ENCODE measurements around the gene ADAMTSL2.

The ADAMTSL2 gene

DNA sequence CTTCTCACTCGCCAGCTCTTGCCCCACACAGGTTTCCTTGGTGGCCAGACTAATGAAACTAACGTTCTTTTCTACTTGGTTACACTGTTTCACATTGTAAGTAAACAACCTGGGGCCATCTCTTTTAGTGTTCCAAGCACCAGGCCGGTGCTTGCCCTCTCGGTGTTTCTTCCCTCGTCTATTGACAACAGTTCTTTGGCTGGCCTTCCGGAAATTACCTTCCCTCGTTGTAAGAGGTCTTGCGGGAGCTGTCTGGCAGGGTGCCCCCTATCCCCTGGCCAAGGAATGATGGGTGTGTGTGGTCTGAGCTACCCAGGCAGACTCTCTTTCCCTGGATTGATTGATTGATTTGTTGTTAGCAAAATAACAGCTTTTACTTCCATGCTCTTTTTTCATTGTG, 8.8 kb upstream of the ADAMTSL2 start:
- Histone ChIP-seq H3K4me3 (ENCODE audit: low read length) (no peak overlapping the region), H4K20me1 (ENCODE audit: control insufficient read depth, insufficient read depth, low read depth, low read length) (no peaks in the 10 kb centered on the region), H3K9me3 (ENCODE audit: control insufficient read depth, insufficient read depth, low read length) (no peaks in the 10 kb centered on the region), H3K9me2 (replicated peaks; ENCODE audit: control insufficient read depth, low read length) (no peaks in the 10 kb centered on the region), H3K27ac (ENCODE audit: low read depth, low read length) (no peak overlapping the region), H3K4me2 (ENCODE audit: low read length) (no peak overlapping the region), H3K4me1 (ENCODE audit: control insufficient read depth, low read length) (no peaks in the 10 kb centered on the region), H3F3A (ENCODE audit: control insufficient read depth, insufficient read depth) (no peaks in the 10 kb centered on the region), H3K27me3 (ENCODE audit: control insufficient read depth, low read length) (peaks cover 3% of the 10 kb centered on the region), H3K36me3 (ENCODE audit: control insufficient read depth, low read length) (no peaks in the 10 kb centered on the region), H3K79me2 (ENCODE audit: control insufficient read depth, low read length) (no peaks in the 10 kb centered on the region)
- TF ChIP-seq, protein P1, sequence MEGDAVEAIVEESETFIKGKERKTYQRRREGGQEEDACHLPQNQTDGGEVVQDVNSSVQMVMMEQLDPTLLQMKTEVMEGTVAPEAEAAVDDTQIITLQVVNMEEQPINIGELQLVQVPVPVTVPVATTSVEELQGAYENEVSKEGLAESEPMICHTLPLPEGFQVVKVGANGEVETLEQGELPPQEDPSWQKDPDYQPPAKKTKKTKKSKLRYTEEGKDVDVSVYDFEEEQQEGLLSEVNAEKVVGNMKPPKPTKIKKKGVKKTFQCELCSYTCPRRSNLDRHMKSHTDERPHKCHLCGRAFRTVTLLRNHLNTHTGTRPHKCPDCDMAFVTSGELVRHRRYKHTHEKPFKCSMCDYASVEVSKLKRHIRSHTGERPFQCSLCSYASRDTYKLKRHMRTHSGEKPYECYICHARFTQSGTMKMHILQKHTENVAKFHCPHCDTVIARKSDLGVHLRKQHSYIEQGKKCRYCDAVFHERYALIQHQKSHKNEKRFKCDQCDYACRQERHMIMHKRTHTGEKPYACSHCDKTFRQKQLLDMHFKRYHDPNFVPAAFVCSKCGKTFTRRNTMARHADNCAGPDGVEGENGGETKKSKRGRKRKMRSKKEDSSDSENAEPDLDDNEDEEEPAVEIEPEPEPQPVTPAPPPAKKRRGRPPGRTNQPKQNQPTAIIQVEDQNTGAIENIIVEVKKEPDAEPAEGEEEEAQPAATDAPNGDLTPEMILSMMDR (IDR thresholded peaks at IDR 0.05; ENCODE audit: low read depth, low read length, poor library complexity, severe bottlenecking), result no peak
- no peak for TF ChIP-seq EZH2phosphoT487 (IDR thresholded peaks at IDR 0.05; ENCODE audit: borderline replicate concordance, low read length)

DNA sequence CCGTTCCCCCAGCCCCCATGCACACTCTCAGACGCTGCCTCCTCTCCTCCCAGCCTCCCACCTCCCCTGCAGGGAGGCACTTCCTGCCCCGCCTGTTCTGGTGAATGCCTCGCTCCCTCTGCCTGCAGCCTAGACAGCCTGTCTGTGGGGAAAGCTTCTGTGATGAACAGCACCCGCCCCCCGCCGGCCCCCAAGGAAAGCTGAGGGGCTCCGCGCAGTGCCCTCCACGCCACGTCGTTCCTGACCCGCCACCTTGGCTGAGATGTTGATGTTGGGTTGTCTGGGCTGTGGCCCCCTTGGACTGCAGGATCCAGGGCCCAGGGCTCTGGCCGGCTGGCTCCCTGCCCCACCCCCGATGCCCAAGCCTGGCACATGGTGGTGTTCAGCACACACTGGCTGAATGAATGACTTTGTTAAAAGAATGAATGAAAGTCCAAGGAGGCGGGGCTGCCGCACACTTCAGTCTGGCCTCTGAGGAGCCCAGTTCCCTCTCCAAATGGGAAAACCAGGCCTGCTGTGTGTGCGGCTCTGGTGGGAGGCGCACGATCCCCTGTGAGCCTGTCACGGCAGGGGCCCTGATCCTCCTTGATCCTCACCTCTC, 7.7 kb upstream of the ADAMTSL2 start:
- H3K4me1 ChIP-seq (ENCODE audit: control insufficient read depth, low read length), result no peaks in the 10 kb centered on the region

DNA sequence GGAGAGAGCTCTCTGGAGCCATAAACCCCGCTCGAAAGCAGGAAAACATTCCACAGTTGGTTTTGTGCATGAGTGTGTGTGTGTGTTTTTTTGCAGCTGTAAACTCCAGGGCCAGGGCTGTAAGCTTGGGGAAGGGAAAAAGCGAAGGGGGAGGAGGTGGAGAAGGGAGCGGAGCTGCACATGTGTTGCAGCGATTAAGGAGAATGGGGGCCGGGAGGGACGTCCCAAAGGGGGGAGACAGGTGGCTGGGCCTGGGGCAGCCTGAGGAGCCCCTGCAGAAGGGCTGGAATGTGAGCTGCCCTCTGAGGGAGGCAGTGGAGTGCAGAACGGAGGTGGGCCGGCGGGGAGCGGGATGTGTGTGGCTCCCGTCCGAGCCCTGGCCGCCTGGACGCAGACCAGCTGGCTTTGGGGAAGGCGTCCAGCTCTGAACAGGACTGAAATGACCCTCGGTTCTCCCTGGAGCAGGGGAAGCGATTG, 7.0 kb upstream of the ADAMTSL2 start:
- Histone ChIP-seq H4K20me1 (ENCODE audit: control insufficient read depth, insufficient read depth, low read depth, low read length) (no peaks in the 10 kb centered on the region), H3K27me3 (ENCODE audit: control insufficient read depth, low read length) (peaks cover 3% of the 10 kb centered on the region), H3K27ac (ENCODE audit: low read depth, low read length) (no peak overlapping the region), H3K36me3 (ENCODE audit: control insufficient read depth, low read length) (no peaks in the 10 kb centered on the region), H3K9me2 (replicated peaks; ENCODE audit: control insufficient read depth, low read length) (no peaks in the 10 kb centered on the region), H3K4me2 (ENCODE audit: low read length) (no peak overlapping the region), H3F3A (ENCODE audit: control insufficient read depth, insufficient read depth) (no peaks in the 10 kb centered on the region), H3K9me3 (ENCODE audit: control insufficient read depth, insufficient read depth, low read length) (no peaks in the 10 kb centered on the region), H3K4me1 (ENCODE audit: control insufficient read depth, low read length) (no peaks in the 10 kb centered on the region), H3K79me2 (ENCODE audit: control insufficient read depth, low read length) (no peaks in the 10 kb centered on the region), H3K4me3 (ENCODE audit: low read length) (no peak overlapping the region)
- TF ChIP-seq, protein P1 (IDR thresholded peaks at IDR 0.05; ENCODE audit: low read depth, low read length, poor library complexity, severe bottlenecking), result no peak
- no peak for TF ChIP-seq EZH2phosphoT487 (IDR thresholded peaks at IDR 0.05; ENCODE audit: borderline replicate concordance, low read length)

More for the DNA sequence above, 7.7 kb upstream of the ADAMTSL2 start:
- no peak for TF ChIP-seq EZH2phosphoT487 (IDR thresholded peaks at IDR 0.05; ENCODE audit: borderline replicate concordance, low read length)
- H3F3A ChIP-seq (ENCODE audit: control insufficient read depth, insufficient read depth), result no peaks in the 10 kb centered on the region
- H3K9me3 ChIP-seq (ENCODE audit: control insufficient read depth, insufficient read depth, low read length), result no peaks in the 10 kb centered on the region
- no peak overlapping the region for H3K27ac ChIP-seq (ENCODE audit: low read depth, low read length)
- H3K79me2 ChIP-seq (ENCODE audit: control insufficient read depth, low read length), result no peaks in the 10 kb centered on the region
- no peaks in the 10 kb centered on the region for H3K36me3 ChIP-seq (ENCODE audit: control insufficient read depth, low read length)
- no peak overlapping the region for H3K4me2 ChIP-seq (ENCODE audit: low read length)
- no peaks in the 10 kb centered on the region for H3K9me2 ChIP-seq (replicated peaks; ENCODE audit: control insufficient read depth, low read length)
- peaks cover 3% of the 10 kb centered on the region for H3K27me3 ChIP-seq (ENCODE audit: control insufficient read depth, low read length)
- no peaks in the 10 kb centered on the region for H4K20me1 ChIP-seq (ENCODE audit: control insufficient read depth, insufficient read depth, low read depth, low read length)
- H3K4me3 ChIP-seq (ENCODE audit: low read length), result no peak overlapping the region

DNA sequence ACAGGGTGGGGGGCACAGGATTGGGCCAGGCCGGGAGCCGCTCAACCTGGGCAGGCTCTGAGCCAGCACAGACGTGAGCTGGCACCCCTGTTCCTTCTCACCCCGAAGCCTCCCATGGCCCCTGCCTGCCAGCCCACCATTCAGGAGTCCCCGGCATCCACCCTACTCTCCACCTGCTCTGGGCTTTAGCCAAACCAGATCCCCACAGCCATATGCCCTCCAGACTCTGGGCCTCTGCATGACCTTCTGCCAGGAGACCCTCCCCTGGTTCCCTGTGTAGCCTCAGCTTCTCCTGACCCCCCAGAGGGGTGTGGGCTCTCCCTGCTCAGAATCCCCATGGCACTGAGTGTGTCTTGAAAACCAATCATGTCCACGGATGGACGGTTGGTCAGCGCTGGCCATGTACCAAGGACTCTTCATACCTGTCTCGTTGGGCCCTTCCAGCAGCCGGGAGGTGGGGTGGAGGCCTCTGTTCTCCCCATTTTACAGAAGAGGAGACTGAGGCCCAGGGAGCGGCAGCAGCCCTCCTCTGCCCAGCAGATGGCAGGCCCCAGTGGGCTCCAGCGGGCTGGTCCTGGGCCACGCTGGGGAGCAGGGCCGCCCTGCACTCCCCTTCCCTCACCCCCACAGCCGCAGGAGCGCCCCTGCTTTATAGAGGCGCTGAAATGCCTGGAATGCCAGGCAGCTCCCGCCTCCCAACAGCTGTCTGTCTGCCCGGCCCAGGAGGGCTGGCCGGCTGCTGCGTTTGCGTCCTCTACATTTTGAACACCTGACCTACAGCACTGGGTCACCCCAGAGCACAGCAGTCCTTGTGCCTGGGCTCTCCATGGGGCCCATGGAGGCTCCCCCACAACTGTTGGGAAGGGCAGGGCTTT, 6.3 kb upstream of the ADAMTSL2 start:
- H3K27me3 ChIP-seq (ENCODE audit: control insufficient read depth, low read length), result peaks cover 1% of the 10 kb centered on the region
- no peaks in the 10 kb centered on the region for H4K20me1 ChIP-seq (ENCODE audit: control insufficient read depth, insufficient read depth, low read depth, low read length)
- H3K79me2 ChIP-seq (ENCODE audit: control insufficient read depth, low read length), result no peaks in the 10 kb centered on the region
- no peak overlapping the region for H3K4me2 ChIP-seq (ENCODE audit: low read length)
- no peaks in the 10 kb centered on the region for H3K9me3 ChIP-seq (ENCODE audit: control insufficient read depth, insufficient read depth, low read length)
- H3F3A ChIP-seq (ENCODE audit: control insufficient read depth, insufficient read depth), result no peaks in the 10 kb centered on the region
- H3K4me3 ChIP-seq (ENCODE audit: low read length), result no peak overlapping the region
- H3K27ac ChIP-seq (ENCODE audit: low read depth, low read length), result no peak overlapping the region
- no peaks in the 10 kb centered on the region for H3K36me3 ChIP-seq (ENCODE audit: control insufficient read depth, low read length)
- H3K4me1 ChIP-seq (ENCODE audit: control insufficient read depth, low read length), result peaks cover 6% of the 10 kb centered on the region
- no peak for TF ChIP-seq EZH2phosphoT487 (IDR thresholded peaks at IDR 0.05; ENCODE audit: borderline replicate concordance, low read length)
- TF ChIP-seq, protein P1 (IDR thresholded peaks at IDR 0.05; ENCODE audit: low read depth, low read length, poor library complexity, severe bottlenecking), result no peak
- no peaks in the 10 kb centered on the region for H3K9me2 ChIP-seq (replicated peaks; ENCODE audit: control insufficient read depth, low read length)

Measured in DOHH2 (cell line).